ENCODE measurements around the gene FNDC3B.

GRCh38 chr3:172106989-172107388 is 67.6 kb downstream of the FNDC3B start:
- no peak for TF ChIP-seq CTCF (IDR thresholded peaks at IDR 0.05)
- no peak for TF ChIP-seq ZFX (IDR thresholded peaks at IDR 0.05; ENCODE audit: borderline replicate concordance)
